PC-9 (cell line): ENCODE results near the gene MDFIC.

ENCODE experiments used
- CTCF ChIP-seq: fragments of 200-600 bp; sonication (generic); conservative IDR thresholded peaks from 2 replicates; pipeline ENCODE4 v1.6.1; 2017; ENCODE audit warnings: mixed run types, antibody characterized with exemption, mild to moderate bottlenecking, moderate library complexity
- EZH2 ChIP-seq: fragments of 200-600 bp; sonication (generic); IDR thresholded peaks from 2 replicates; pipeline ENCODE4 v1.8.0; 2017; ENCODE audit warnings: antibody characterized with exemption, low read depth

DNA sequence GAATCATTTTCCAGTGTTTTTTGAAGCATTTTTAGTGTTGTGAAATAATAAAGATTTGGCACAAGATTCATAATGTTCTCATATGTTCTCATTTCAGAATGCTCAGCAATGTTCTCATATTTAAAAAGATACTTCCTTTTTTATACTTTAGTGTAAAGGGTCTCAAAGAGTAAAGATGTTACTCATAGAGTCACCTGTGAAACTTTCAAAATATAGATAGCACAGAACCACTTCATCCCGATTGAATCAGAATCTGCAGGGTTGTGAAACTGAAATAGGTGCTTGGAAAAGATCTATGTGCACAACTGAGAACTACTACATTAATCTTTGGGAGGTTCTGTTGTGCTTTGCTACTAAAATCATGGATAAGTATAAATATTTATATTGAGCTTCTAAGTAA is 144.7 kb downstream of the MDFIC start:
- TF ChIP-seq CTCF: no peak
- no peak for TF ChIP-seq EZH2
